WTC11 (cell line): ENCODE results near the gene SERPINH1. TPM values are rescaled to one million over a fixed set of nuclear protein-coding genes. Genes with fewer than 3 reads are reported as not detected.

Experiments
- ATAC-seq: fragments of 200-7000 bp; cut with Tn5 transposase; 2 replicates; pipeline ENCODE4 v1.10.0; 2021; ENCODE audit warnings: mild to moderate bottlenecking, moderate library complexity
- CTCF ChIA-PET: fragments of 300-600 bp; sonication (Branson Sonifier 250); formaldehyde crosslinking; loops from one replicate; lab custom pipeline; 2021; ENCODE audit warnings: antibody characterized with exemption; lab: Charles Lee
- POLR2A ChIA-PET: fragments of 350-600 bp; sonication (Branson Sonifier 250); formaldehyde crosslinking; loops from one replicate; lab custom pipeline; 2021; ENCODE audit warnings: antibody characterized with exemption; lab: Charles Lee
- DNase-seq: peaks from one replicate; pipeline ENCODE4 v3.0.0; 2021; ENCODE audit warnings: low spot score
- H3K27ac Mint-ChIP-seq: 2 replicates; pipeline ENCODE4 v1.8.0; 2021; ENCODE audit warnings: mixed read lengths
- H3K27me3 Mint-ChIP-seq: 2 replicates; pipeline ENCODE4 v1.8.0; 2021; ENCODE audit warnings: low read depth, mild to moderate bottlenecking, moderate library complexity, mixed read lengths
- H3K36me3 Mint-ChIP-seq: 2 replicates; pipeline ENCODE4 v1.8.0; 2021; ENCODE audit warnings: mixed read lengths
- H3K4me1 Mint-ChIP-seq: 2 replicates; pipeline ENCODE4 v1.8.0; 2022; ENCODE audit warnings: mixed read lengths
- H3K4me3 Mint-ChIP-seq: 2 replicates; pipeline ENCODE4 v1.8.0; 2021; ENCODE audit warnings: mild to moderate bottlenecking, moderate library complexity, mixed read lengths
- H3K9me3 Mint-ChIP-seq: 2 replicates; pipeline ENCODE4 v1.8.0; 2021; ENCODE audit warnings: mixed read lengths
- CREB1 ChIP-seq: sonication (generic); formaldehyde crosslinking; IDR thresholded peaks from 2 replicates; pipeline ENCODE4 v1.8.0; 2023; ENCODE audit warnings: mild to moderate bottlenecking, missing genetic modification reagents
- ERG ChIP-seq: fragments of 250-450 bp; sonication (Bioruptor Pico); IDR thresholded peaks from 2 replicates; pipeline ENCODE4 v1.8.0; 2021; ENCODE audit warnings: mild to moderate bottlenecking
- ESRRA ChIP-seq: sonication (generic); formaldehyde crosslinking; IDR thresholded peaks from 2 replicates; pipeline ENCODE4 v1.8.1; 2022; ENCODE audit warnings: mild to moderate bottlenecking, missing genetic modification reagents, borderline replicate concordance
- FOXJ3 ChIP-seq: sonication (generic); formaldehyde crosslinking; IDR thresholded peaks from 2 replicates; pipeline ENCODE4 v1.9.0; 2021; ENCODE audit warnings: missing genetic modification reagents, mild to moderate bottlenecking, borderline replicate concordance
- FOXK1 ChIP-seq: sonication (generic); formaldehyde crosslinking; IDR thresholded peaks from 2 replicates; pipeline ENCODE4 v1.8.0; 2022; ENCODE audit warnings: mild to moderate bottlenecking, moderate library complexity, missing genetic modification reagents
- GRHL2 ChIP-seq: fragments of 250-450 bp; sonication (Bioruptor Pico); IDR thresholded peaks from 2 replicates; pipeline ENCODE4 v1.8.0; 2022; ENCODE audit warnings: mild to moderate bottlenecking, moderate library complexity; ENCODE audit not compliant: insufficient replicate concordance, severe bottlenecking
- KAT7 ChIP-seq: sonication (generic); formaldehyde crosslinking; IDR thresholded peaks from 2 replicates; pipeline ENCODE4 v1.8.1; 2023; ENCODE audit warnings: missing genetic modification reagents, mild to moderate bottlenecking, borderline replicate concordance
- NFYB ChIP-seq: sonication (generic); formaldehyde crosslinking; conservative IDR thresholded peaks from 2 replicates; pipeline ENCODE4 v1.8.0; 2022; ENCODE audit warnings: low read depth, missing genetic modification reagents
- NR1H2 ChIP-seq: sonication (generic); formaldehyde crosslinking; IDR thresholded peaks from 2 replicates; pipeline ENCODE4 v1.9.0; 2021; ENCODE audit warnings: mild to moderate bottlenecking, moderate library complexity, missing genetic modification reagents
- OVOL2 ChIP-seq: fragments of 250-450 bp; sonication (Bioruptor Pico); IDR thresholded peaks from 2 replicates; pipeline ENCODE4 v1.9.0; 2021; ENCODE audit warnings: mild to moderate bottlenecking, borderline replicate concordance
- SMAD3 ChIP-seq: sonication (generic); formaldehyde crosslinking; IDR thresholded peaks from 2 replicates; pipeline ENCODE4 v1.8.0; 2022; ENCODE audit warnings: missing genetic modification reagents, mild to moderate bottlenecking, borderline replicate concordance
- SMAD4 ChIP-seq: sonication (generic); formaldehyde crosslinking; IDR thresholded peaks from 2 replicates; pipeline ENCODE4 v1.8.0; 2022; ENCODE audit warnings: mild to moderate bottlenecking, missing genetic modification reagents
- SP1 ChIP-seq: sonication (generic); formaldehyde crosslinking; conservative IDR thresholded peaks from 2 replicates; pipeline ENCODE4 v1.8.1; 2022; ENCODE audit warnings: missing genetic modification reagents
- TP53 ChIP-seq: sonication (generic); formaldehyde crosslinking; IDR thresholded peaks from 2 replicates; pipeline ENCODE4 v1.8.1; 2023; ENCODE audit warnings: mild to moderate bottlenecking, missing genetic modification reagents
- ZNF281 ChIP-seq: sonication (generic); formaldehyde crosslinking; IDR thresholded peaks from 2 replicates; pipeline ENCODE4 v1.8.0; 2023; ENCODE audit warnings: mild to moderate bottlenecking, missing genetic modification reagents
- ZNF396 ChIP-seq: fragments of 250-450 bp; sonication (Bioruptor Pico); IDR thresholded peaks from 2 replicates; pipeline ENCODE4 v1.8.0; 2021; ENCODE audit warnings: mild to moderate bottlenecking, moderate library complexity, borderline replicate concordance
- total RNA-seq: library from RNA; stranded (reverse); gene quantifications from 3 replicates; pipeline ENCODE4 v1.2.3, GENCODE V29; 2021
- TF ChIP-seq, protein P1 (sequence below): fragments of 250-450 bp; sonication (Bioruptor Pico); IDR thresholded peaks from 2 replicates; pipeline ENCODE4 v1.9.0; 2021; ENCODE audit warnings: mild to moderate bottlenecking
- TF ChIP-seq, protein P2 (sequence below): sonication (generic); formaldehyde crosslinking; IDR thresholded peaks from 2 replicates; pipeline ENCODE4 v1.8.0; 2022; ENCODE audit warnings: missing genetic modification reagents
- TF ChIP-seq, protein P3 (sequence below): sonication (generic); formaldehyde crosslinking; IDR thresholded peaks from 2 replicates; pipeline ENCODE4 v1.8.1; 2022; ENCODE audit warnings: low read depth, missing genetic modification reagents, borderline replicate concordance
- TF ChIP-seq, protein P4 (sequence below): sonication (generic); formaldehyde crosslinking; IDR thresholded peaks from 2 replicates; pipeline ENCODE4 v1.8.1; 2022; ENCODE audit warnings: mild to moderate bottlenecking, moderate library complexity, missing genetic modification reagents

The SERPINH1 gene
- total RNA-seq, 1 experiment from 2014 or later = 411 TPM

DNA sequence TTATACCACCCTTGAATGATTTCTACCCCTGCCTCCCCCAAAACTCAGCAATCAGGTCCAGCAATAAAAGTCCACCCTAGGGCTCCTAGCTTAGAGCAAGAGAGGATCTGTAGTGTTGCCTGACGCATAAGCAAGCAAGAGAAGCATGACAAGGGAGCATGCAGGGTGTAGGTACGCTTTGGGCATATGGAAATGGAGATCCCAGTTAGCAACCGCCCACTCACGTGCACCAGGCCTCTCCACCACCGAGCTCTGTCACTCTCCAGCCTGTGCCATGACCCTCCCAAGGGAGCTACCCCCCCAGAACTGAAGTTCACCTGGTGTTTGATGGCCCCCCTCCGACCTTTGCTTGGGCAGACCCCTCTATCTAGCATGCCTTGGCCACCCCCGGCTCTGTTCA lies 39.4 kb downstream of the SERPINH1 start:
- peaks cover 24% of the 10 kb centered on the region for H3K4me1 Mint-ChIP-seq
- H3K27me3 Mint-ChIP-seq = no peaks in the 10 kb centered on the region; the same call in 1 of the 2 replicates
- DNase-seq = no peak
- TF ChIP-seq GRHL2 (CRISPR knock-in tag) (no peak), OVOL2 (no peak), SMAD4 (CRISPR knock-in tag) (no peak), ERG (no peak), NFYB (CRISPR knock-in tag) (no peak), SP1 (CRISPR knock-in tag) (no peak), ZNF281 (CRISPR knock-in tag) (no peak), FOXJ3 (CRISPR knock-in tag) (no peak), ZNF396 (CRISPR knock-in tag) (no peak), TP53 (no peak), NR1H2 (CRISPR knock-in tag) (no peak), ESRRA (CRISPR knock-in tag) (no peak), FOXK1 (CRISPR knock-in tag) (no peak), SMAD3 (CRISPR knock-in tag) (no peak), CREB1 (CRISPR knock-in tag) (no peak), KAT7 (CRISPR knock-in tag) (no peak)
- TF ChIP-seq, protein P1, sequence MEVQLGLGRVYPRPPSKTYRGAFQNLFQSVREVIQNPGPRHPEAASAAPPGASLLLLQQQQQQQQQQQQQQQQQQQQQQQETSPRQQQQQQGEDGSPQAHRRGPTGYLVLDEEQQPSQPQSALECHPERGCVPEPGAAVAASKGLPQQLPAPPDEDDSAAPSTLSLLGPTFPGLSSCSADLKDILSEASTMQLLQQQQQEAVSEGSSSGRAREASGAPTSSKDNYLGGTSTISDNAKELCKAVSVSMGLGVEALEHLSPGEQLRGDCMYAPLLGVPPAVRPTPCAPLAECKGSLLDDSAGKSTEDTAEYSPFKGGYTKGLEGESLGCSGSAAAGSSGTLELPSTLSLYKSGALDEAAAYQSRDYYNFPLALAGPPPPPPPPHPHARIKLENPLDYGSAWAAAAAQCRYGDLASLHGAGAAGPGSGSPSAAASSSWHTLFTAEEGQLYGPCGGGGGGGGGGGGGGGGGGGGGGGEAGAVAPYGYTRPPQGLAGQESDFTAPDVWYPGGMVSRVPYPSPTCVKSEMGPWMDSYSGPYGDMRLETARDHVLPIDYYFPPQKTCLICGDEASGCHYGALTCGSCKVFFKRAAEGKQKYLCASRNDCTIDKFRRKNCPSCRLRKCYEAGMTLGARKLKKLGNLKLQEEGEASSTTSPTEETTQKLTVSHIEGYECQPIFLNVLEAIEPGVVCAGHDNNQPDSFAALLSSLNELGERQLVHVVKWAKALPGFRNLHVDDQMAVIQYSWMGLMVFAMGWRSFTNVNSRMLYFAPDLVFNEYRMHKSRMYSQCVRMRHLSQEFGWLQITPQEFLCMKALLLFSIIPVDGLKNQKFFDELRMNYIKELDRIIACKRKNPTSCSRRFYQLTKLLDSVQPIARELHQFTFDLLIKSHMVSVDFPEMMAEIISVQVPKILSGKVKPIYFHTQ (CRISPR knock-in tag) = no peak
- TF ChIP-seq, protein P2, sequence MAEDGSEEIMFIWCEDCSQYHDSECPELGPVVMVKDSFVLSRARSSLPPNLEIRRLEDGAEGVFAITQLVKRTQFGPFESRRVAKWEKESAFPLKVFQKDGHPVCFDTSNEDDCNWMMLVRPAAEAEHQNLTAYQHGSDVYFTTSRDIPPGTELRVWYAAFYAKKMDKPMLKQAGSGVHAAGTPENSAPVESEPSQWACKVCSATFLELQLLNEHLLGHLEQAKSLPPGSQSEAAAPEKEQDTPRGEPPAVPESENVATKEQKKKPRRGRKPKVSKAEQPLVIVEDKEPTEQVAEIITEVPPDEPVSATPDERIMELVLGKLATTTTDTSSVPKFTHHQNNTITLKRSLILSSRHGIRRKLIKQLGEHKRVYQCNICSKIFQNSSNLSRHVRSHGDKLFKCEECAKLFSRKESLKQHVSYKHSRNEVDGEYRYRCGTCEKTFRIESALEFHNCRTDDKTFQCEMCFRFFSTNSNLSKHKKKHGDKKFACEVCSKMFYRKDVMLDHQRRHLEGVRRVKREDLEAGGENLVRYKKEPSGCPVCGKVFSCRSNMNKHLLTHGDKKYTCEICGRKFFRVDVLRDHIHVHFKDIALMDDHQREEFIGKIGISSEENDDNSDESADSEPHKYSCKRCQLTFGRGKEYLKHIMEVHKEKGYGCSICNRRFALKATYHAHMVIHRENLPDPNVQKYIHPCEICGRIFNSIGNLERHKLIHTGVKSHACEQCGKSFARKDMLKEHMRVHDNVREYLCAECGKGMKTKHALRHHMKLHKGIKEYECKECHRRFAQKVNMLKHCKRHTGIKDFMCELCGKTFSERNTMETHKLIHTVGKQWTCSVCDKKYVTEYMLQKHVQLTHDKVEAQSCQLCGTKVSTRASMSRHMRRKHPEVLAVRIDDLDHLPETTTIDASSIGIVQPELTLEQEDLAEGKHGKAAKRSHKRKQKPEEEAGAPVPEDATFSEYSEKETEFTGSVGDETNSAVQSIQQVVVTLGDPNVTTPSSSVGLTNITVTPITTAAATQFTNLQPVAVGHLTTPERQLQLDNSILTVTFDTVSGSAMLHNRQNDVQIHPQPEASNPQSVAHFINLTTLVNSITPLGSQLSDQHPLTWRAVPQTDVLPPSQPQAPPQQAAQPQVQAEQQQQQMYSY = no peak
- TF ChIP-seq, protein P3, sequence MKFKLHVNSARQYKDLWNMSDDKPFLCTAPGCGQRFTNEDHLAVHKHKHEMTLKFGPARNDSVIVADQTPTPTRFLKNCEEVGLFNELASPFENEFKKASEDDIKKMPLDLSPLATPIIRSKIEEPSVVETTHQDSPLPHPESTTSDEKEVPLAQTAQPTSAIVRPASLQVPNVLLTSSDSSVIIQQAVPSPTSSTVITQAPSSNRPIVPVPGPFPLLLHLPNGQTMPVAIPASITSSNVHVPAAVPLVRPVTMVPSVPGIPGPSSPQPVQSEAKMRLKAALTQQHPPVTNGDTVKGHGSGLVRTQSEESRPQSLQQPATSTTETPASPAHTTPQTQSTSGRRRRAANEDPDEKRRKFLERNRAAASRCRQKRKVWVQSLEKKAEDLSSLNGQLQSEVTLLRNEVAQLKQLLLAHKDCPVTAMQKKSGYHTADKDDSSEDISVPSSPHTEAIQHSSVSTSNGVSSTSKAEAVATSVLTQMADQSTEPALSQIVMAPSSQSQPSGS (CRISPR knock-in tag) = no peak
- TF ChIP-seq, protein P4, sequence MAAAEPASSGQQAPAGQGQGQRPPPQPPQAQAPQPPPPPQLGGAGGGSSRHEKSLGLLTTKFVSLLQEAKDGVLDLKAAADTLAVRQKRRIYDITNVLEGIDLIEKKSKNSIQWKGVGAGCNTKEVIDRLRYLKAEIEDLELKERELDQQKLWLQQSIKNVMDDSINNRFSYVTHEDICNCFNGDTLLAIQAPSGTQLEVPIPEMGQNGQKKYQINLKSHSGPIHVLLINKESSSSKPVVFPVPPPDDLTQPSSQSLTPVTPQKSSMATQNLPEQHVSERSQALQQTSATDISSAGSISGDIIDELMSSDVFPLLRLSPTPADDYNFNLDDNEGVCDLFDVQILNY (CRISPR knock-in tag) = no peak
- ATAC-seq = no peak
- H3K27ac Mint-ChIP-seq = no peak overlapping the region
- ChIA-PET CTCF (interaction anchor here (1.0 to 1.1 kb wide), 2 partner anchors 27 to 105 kb away, joined by 3 read pairs; no protein-coding TSS in a partner anchor), POLR2A (interaction anchor here (0.6 kb wide), 1 partner anchor 42 kb away, joined by 3 read pairs; no protein-coding TSS in a partner anchor)
- H3K36me3 Mint-ChIP-seq = no peaks in the 10 kb centered on the region
- no peak overlapping the region for H3K4me3 Mint-ChIP-seq
- H3K9me3 Mint-ChIP-seq = no peaks in the 10 kb centered on the region
